ENCODE data around the gene FOXP1.

The FOXP1 gene

DNA sequence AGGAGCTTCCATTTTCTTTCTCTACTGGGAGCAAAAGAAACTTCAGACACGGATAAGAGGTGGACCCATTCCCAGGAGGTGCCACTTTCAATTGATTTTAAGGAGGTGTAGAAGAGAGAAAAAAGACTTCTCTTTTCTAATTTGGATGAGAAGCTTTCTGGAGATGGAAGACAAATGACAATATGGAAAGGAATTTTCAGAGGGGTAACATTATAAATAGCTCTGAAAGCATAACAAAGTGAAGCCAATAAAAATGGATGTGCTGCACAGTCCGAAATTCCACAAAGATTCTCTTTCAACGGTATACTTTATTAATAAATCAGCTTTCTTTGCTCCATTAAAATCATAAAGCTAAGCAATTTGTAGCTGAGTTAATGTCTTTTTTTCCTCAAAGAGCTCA lies 663.9 kb downstream of the FOXP1 start:
- DNase-seq = no peak

DNA sequence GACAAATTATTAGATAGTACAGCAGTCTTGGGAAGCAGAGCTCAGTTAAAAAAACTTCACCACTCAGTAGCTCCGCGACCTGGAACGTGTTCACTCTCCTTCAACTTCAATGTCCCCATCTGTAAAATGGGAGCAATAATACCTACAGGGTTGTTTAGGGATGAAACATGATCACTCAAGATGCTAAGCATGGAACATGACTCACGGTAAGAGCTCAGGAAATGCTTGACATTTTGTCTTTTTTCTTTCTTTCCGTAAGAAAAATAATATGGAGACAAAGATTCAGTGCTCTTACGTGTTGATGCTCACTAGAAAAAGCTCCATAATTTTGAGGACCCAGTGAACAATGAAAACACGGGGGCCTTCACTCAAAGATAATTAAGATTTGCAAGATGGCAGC lies 664.4 kb downstream of the FOXP1 start:
- DNase-seq = no peak

DNA sequence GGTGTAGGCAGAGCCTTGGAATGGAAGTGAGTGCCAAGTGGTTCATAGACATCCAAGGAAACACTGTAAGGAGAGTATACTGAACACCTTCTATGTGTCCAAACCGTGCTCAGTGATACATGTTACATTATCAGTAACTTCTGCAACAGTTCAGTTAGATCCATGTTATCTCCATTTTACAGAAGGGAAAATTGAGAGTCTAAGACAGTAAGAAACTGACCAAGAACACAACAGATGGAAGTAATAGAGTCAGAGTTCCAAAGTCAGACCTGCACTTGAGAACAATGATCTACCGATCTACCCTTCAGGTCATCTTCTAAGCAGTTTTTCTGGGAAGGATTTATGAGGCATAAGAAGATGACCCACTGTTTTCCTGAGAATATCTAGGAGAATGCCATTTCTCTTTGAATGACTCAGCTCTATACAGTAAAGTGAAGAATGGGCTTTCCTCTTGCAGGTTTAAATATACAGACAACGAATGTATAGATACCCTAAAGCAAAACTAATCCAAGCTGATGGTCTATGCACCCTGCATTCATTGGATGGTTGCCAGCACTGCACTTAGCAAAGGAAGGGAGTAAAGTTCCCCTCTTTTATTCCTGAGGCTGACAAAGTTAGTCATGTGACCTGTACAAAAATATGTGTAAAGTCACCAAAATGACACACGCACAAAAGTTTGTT lies 667.0 kb downstream of the FOXP1 start:
- no peak for DNase-seq

DNA sequence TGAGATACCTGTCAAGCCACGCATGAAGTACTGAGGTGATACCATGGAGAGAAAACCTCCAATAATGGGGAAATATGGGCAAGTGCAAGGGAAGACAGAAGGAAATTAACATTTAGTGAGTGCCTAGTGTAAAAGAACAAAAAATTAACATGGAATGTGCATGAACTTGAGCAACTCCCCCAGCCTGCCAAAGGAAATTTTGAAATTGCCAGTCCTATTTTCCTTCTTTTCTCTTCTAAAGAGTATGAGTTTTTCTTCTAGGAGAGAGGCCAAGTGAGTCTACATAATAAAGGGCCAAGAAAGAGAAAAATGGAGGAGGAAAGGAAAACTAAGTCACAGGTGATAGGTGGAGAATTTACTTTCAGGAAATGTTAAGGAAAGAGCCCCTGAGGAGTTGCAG lies 668.7 kb downstream of the FOXP1 start:
- DNase-seq = no peak

DNA sequence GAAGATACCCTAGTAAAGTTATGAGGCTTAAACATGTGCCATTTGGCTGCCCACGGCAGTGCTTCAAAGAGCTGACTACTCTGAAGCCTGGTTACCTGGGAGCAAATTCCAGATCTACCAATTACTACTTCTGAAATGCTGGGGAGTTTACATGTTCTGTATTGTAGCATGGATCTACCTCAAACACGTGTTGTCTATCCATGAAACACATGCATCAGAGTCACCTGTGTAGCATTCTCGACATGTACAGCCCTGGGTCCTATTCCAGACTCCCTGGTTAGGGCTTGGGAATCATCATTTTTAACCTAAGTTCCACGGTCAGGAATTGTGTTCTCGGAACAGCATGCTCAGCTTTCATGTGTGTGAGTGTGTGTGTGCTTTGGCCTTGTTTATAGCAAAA lies 671.8 kb downstream of the FOXP1 start:
- DNase-seq = no peak

DNA sequence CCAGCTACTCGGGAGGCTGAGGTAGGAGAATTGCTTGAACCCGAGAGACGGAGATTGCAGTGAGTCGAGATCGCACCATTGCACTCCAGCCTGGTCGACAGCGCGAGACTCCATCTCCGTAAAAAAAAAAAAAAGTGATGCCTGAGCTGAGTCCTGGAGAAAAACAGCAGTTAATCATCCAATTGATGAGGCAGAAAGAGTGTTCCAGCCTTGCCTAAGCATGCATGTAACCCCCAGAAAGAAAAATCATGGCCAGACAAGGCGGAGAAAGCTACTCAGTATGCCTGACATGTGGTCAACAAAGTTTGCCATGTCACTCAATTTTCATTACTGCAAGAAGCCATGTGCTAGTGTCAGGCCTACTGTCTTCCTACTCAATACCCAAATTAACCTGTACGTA lies 678.0 kb downstream of the FOXP1 start:
- DNase-seq = no peak

Data from GF-D8 (cell line).